Activated T-helper 17 cell treated with anti-CD3 and anti-CD28 coated beads, Interleukin-2, amount 50 U/mL, for 72 hours (primary cell): ENCODE results near the gene KIF2A. TPM values are rescaled to one million over a fixed set of nuclear protein-coding genes. Genes with fewer than 3 reads are reported as not detected.

Source experiments
- ATAC-seq: fragments of 150-1000 bp; cut with Tn5 transposase; replicated peaks from 2 replicates; pipeline ENCODE4 v1.10.0; 2021; ENCODE audit warnings: mild to moderate bottlenecking, moderate library complexity
- H3K27ac Mint-ChIP-seq: one replicate; pipeline ENCODE4 v1.8.0; 2022; ENCODE audit warnings: mixed read lengths
- H3K27me3 Mint-ChIP-seq: one replicate; pipeline ENCODE4 v1.8.0; 2022; ENCODE audit warnings: mixed read lengths
- H3K36me3 Mint-ChIP-seq: one replicate; pipeline ENCODE4 v1.8.0; 2022; ENCODE audit warnings: low read depth, mild to moderate bottlenecking, mixed read lengths
- H3K4me1 Mint-ChIP-seq: one replicate; pipeline ENCODE4 v1.8.0; 2022; ENCODE audit warnings: mixed read lengths
- H3K4me3 Mint-ChIP-seq: one replicate; pipeline ENCODE4 v1.8.0; 2022; ENCODE audit warnings: mild to moderate bottlenecking, mixed read lengths
- H3K9me3 Mint-ChIP-seq: one replicate; pipeline ENCODE4 v1.8.0; 2022; ENCODE audit warnings: mixed read lengths
- total RNA-seq, 2 donors: library from RNA; stranded (reverse); gene quantifications; one replicate each; pipeline ENCODE4 v1.2.3, GENCODE V29; 2022

The KIF2A gene
- total RNA-seq, 2 donors from 2014 or later, result 243 to 283 TPM

- Mint-ChIP-seq H3K36me3 (peaks cover 55% of the 10 kb centered on the region), H3K4me3 (peak within 1 kb of the TSS; percentile 100), H3K27me3 (no peaks in the 10 kb centered on the region), H3K4me1 (peaks cover 20% of the 10 kb centered on the region), H3K27ac (peak within 1 kb of the TSS; percentile 97), H3K9me3 (no peaks in the 10 kb centered on the region)
- peak; percentile 97 for ATAC-seq
These were observed 97.6 kb downstream of the KIF2A start, which contains the start of gene DIMT1 for GRCh38 chr5:62403411-62404250. DIMT1 (minus strand) TSS chr5:62403905; CDS start chr5:62403772, 133 bp downstream.

GRCh38 chr5:62412549-62413329 is 106.7 kb downstream of the KIF2A start, which contains the start of gene IPO11:
IPO11 (plus strand) TSS chr5:62412763; CDS start chr5:62437280, 24,517 bp downstream.
- Mint-ChIP-seq H3K4me3 (peak within 1 kb of the TSS; percentile 83), H3K4me1 (peaks cover 10% of the 10 kb centered on the region), H3K27ac (peak within 1 kb of the TSS; percentile 96), H3K9me3 (no peaks in the 10 kb centered on the region), H3K27me3 (no peaks in the 10 kb centered on the region), H3K36me3 (peaks cover 21% of the 10 kb centered on the region)
- ATAC-seq, result peak; percentile 96

- ATAC-seq, result no peak
- no peaks in the 10 kb centered on the region for H3K27me3 Mint-ChIP-seq
- peak overlapping the region; percentile 96 for H3K27ac Mint-ChIP-seq
- peak overlapping the region; percentile 83 for H3K4me3 Mint-ChIP-seq
- no peaks in the 10 kb centered on the region for H3K9me3 Mint-ChIP-seq
- peaks cover 31% of the 10 kb centered on the region for H3K36me3 Mint-ChIP-seq
- peaks cover 10% of the 10 kb centered on the region for H3K4me1 Mint-ChIP-seq
These were observed 107.7 kb downstream of the KIF2A start for GRCh38 chr5:62413711-62414110.

GRCh38 chr5:62418462-62419076 is 112.6 kb downstream of the KIF2A start:
- Mint-ChIP-seq H3K27ac (no peak overlapping the region), H3K4me3 (no peak overlapping the region), H3K36me3 (peaks cover 34% of the 10 kb centered on the region), H3K27me3 (no peaks in the 10 kb centered on the region), H3K9me3 (no peaks in the 10 kb centered on the region), H3K4me1 (peaks cover 8% of the 10 kb centered on the region)
- ATAC-seq, result no peak

- H3K4me1 Mint-ChIP-seq, result peaks cover 5% of the 10 kb centered on the region
- no peaks in the 10 kb centered on the region for H3K9me3 Mint-ChIP-seq
These were observed 113.6 kb downstream of the KIF2A start for GRCh38 chr5:62419609-62420008.

GRCh38 chr5:62421414-62421813 is 115.4 kb downstream of the KIF2A start:
- Mint-ChIP-seq H3K27me3 (no peaks in the 10 kb centered on the region), H3K9me3 (no peaks in the 10 kb centered on the region), H3K36me3 (peaks cover 37% of the 10 kb centered on the region), H3K4me1 (peaks cover 5% of the 10 kb centered on the region), H3K4me3 (no peak overlapping the region), H3K27ac (no peak overlapping the region)
- ATAC-seq, result no peak

More at GRCh38 chr5:62419609-62420008, 113.6 kb downstream of the KIF2A start:
- Mint-ChIP-seq H3K36me3 (peaks cover 34% of the 10 kb centered on the region), H3K27me3 (no peaks in the 10 kb centered on the region), H3K4me3 (no peak overlapping the region), H3K27ac (no peak overlapping the region)
- ATAC-seq, result no peak

GRCh38 chr5:62424763-62425162 is 118.8 kb downstream of the KIF2A start:
- Mint-ChIP-seq H3K4me1 (peaks cover 5% of the 10 kb centered on the region), H3K27me3 (no peaks in the 10 kb centered on the region), H3K36me3 (peaks cover 18% of the 10 kb centered on the region), H3K4me3 (no peak overlapping the region), H3K9me3 (no peaks in the 10 kb centered on the region), H3K27ac (peak overlapping the region; percentile 43)
- ATAC-seq, result no peak

GRCh38 chr5:62431735-62432620 is 126.0 kb downstream of the KIF2A start:
- Mint-ChIP-seq H3K4me1 (peaks cover 7% of the 10 kb centered on the region), H3K27me3 (no peaks in the 10 kb centered on the region), H3K27ac (no peak overlapping the region), H3K36me3 (peaks cover 7% of the 10 kb centered on the region), H3K9me3 (no peaks in the 10 kb centered on the region), H3K4me3 (no peak overlapping the region)
- no peak for ATAC-seq

- Mint-ChIP-seq H3K4me3 (no peak overlapping the region), H3K4me1 (peaks cover 7% of the 10 kb centered on the region), H3K9me3 (no peaks in the 10 kb centered on the region), H3K36me3 (peaks cover 10% of the 10 kb centered on the region), H3K27me3 (no peaks in the 10 kb centered on the region), H3K27ac (no peak overlapping the region)
- no peak for ATAC-seq
These were observed 126.6 kb downstream of the KIF2A start for GRCh38 chr5:62432621-62433064.

Other genes starting within 250 kb of the KIF2A start
- 10 to 100 TPM; 33.7 to 45.9 TPM for gene DIMT1, start 97.7 kb downstream of the KIF2A start, total RNA-seq
- gene IPO11, start 106.6 kb downstream of the KIF2A start, total RNA-seq, result 10 to 100 TPM; 30.2 to 62.2 TPM